PFSK-1 (cell line): ENCODE data around the gene AKIRIN2.

Experiments
- FOXP2 ChIP-seq: optimal IDR thresholded peaks from 2 replicates; pipeline ENCODE3; 2011; ENCODE audit warnings: borderline replicate concordance, control low read depth, inconsistent platforms; ENCODE audit not compliant: insufficient read depth; ENCODE audit errors: extremely low read length, extremely low read depth
- POLR2AphosphoS5 ChIP-seq: IDR thresholded peaks from 2 replicates; pipeline ENCODE4 v1.6.1; 2012; ENCODE audit warnings: low read depth, mild to moderate bottlenecking, control low read depth, low read length, moderate library complexity
- REST ChIP-seq, 2 experiments: IDR thresholded peaks; 2 replicates each; pipeline versions ENCODE4 v1.6.1 to v1.8.0; 2011 to 2012; ENCODE audit warnings: low read depth in 2 of 2, low read length in 2 of 2, control low read depth in 1 of 2, inconsistent platforms in 1 of 2, mild to moderate bottlenecking in 1 of 2, moderate library complexity in 1 of 2; ENCODE audit not compliant: insufficient read depth in 1 of 2
- SIN3A ChIP-seq: IDR thresholded peaks from 2 replicates; pipeline ENCODE4 v1.6.1; 2012; ENCODE audit warnings: mild to moderate bottlenecking, low read length, moderate library complexity, borderline replicate concordance; ENCODE audit not compliant: insufficient read depth
- TAF1 ChIP-seq: IDR thresholded peaks from 2 replicates; pipeline ENCODE4 v1.6.1; 2012; ENCODE audit warnings: low read length, control low read depth, borderline replicate concordance; ENCODE audit not compliant: insufficient read depth

Gene AKIRIN2

GRCh38 chr6:87698547-87699006 is 3.5 kb downstream of the AKIRIN2 start:
- TF ChIP-seq FOXP2, result no peak
- TF ChIP-seq SIN3A, result no peak
- no peak for TF ChIP-seq POLR2AphosphoS5
- TF ChIP-seq TAF1, result no peak
- TF ChIP-seq REST (IDR thresholded peaks at IDR 0.05; ENCODE audit: insufficient read depth in 1 of 2, low read depth in 2 of 2, low read length in 2 of 2), result no peak

- TF ChIP-seq POLR2AphosphoS5 (peak; percentile 55), FOXP2 (no peak), SIN3A (0 out of 2 replicates have a peak, but pooled peaks have one; percentile 57), REST (IDR thresholded peaks at IDR 0.05; ENCODE audit: insufficient read depth in 1 of 2, low read depth in 2 of 2, low read length in 2 of 2) (no peak), TAF1 (no peak)
Observed at GRCh38 chr6:87697581-87698546, 4.2 kb downstream of the AKIRIN2 start.

- no peak for TF ChIP-seq SIN3A
- TF ChIP-seq FOXP2, result no peak
- no peak for TF ChIP-seq REST (IDR thresholded peaks at IDR 0.05; ENCODE audit: insufficient read depth in 1 of 2, low read depth in 2 of 2, low read length in 2 of 2)
- no peak for TF ChIP-seq POLR2AphosphoS5
- TF ChIP-seq TAF1, result no peak
Observed at GRCh38 chr6:87692086-87692485, 9.9 kb downstream of the AKIRIN2 start.

GRCh38 chr6:87690441-87690840 is 11.6 kb downstream of the AKIRIN2 start:
- no peak for TF ChIP-seq FOXP2
- TF ChIP-seq POLR2AphosphoS5, result no peak
- TF ChIP-seq REST (IDR thresholded peaks at IDR 0.05; ENCODE audit: insufficient read depth in 1 of 2, low read depth in 2 of 2, low read length in 2 of 2), result no peak
- no peak for TF ChIP-seq TAF1
- no peak for TF ChIP-seq SIN3A
